Neuronal stem cell (in vitro differentiated cells): ENCODE data around the gene DENND1C.

Experiments
- DNase-seq: peaks from one replicate; pipeline ENCODE4 v3.0.0-alpha.2; 2013; ENCODE audit warnings: low spot score
- H2AFZ ChIP-seq: one replicate; pipeline ENCODE4 v1.6.1; 2013; ENCODE audit warnings: mild to moderate bottlenecking, low read length, inconsistent platforms
- H2AK5ac ChIP-seq: 2 replicates; pipeline ENCODE4 v1.6.1; 2013; ENCODE audit warnings: low read depth, mild to moderate bottlenecking, inconsistent platforms, low read length, moderate library complexity, mixed read lengths
- H2BK120ac ChIP-seq: 2 replicates; pipeline ENCODE4 v1.6.1; 2013; ENCODE audit warnings: low read depth, mild to moderate bottlenecking, inconsistent platforms, low read length, moderate library complexity, mixed read lengths
- H2BK12ac ChIP-seq: one replicate; pipeline ENCODE4 v1.6.1; 2013; ENCODE audit warnings: low read length, inconsistent platforms
- H2BK15ac ChIP-seq: 2 replicates; pipeline ENCODE4 v1.6.1; 2013; ENCODE audit warnings: mild to moderate bottlenecking, low read length, inconsistent platforms, mixed read lengths
- H2BK5ac ChIP-seq: one replicate; pipeline ENCODE4 v1.6.1; 2013; ENCODE audit warnings: inconsistent platforms, mild to moderate bottlenecking, low read length, moderate library complexity
- H3K14ac ChIP-seq: one replicate; pipeline ENCODE4 v1.6.1; 2013; ENCODE audit warnings: low read length, inconsistent platforms
- H3K18ac ChIP-seq: 2 replicates; pipeline ENCODE4 v1.6.1; 2013; ENCODE audit warnings: low read length, inconsistent platforms
- H3K23ac ChIP-seq: 2 replicates; pipeline ENCODE4 v1.6.1; 2013; ENCODE audit warnings: low read depth, mild to moderate bottlenecking, mixed read lengths, low read length, inconsistent platforms; ENCODE audit not compliant: poor library complexity
- H3K27ac ChIP-seq: replicated peaks from 3 replicates; pipeline ENCODE4 v1.5.1; 2013; ENCODE audit warnings: low read length, inconsistent platforms
- H3K27me3 ChIP-seq, 3 experiments: 2 replicates each; pipeline ENCODE4 v1.6.1; 2013; ENCODE audit warnings: low read length in 3 of 3, mild to moderate bottlenecking in 2 of 3, inconsistent platforms in 1 of 3, low read depth in 1 of 3, mixed read lengths in 1 of 3, moderate library complexity in 1 of 3; ENCODE audit not compliant: control insufficient read depth in 3 of 3, insufficient read depth in 3 of 3
- H3K36me3 ChIP-seq, 2 donors: replicated peaks in 1 of 2; 2 replicates each; pipeline ENCODE4 v1.6.1; 2013; ENCODE audit warnings: low read length in 2 of 2; ENCODE audit not compliant: control insufficient read depth in 2 of 2, insufficient read depth in 2 of 2
- H3K4ac ChIP-seq: 2 replicates; pipeline ENCODE4 v1.6.1; 2013; ENCODE audit warnings: inconsistent platforms, mild to moderate bottlenecking, low read length, moderate library complexity
- H3K4me1 ChIP-seq, 2 donors: 1 replicate in 1 of 2; 2 replicates in 1 of 2; pipeline ENCODE4 v1.6.1; 2013; ENCODE audit warnings: low read length in 2 of 2, low read depth in 1 of 2; ENCODE audit not compliant: control insufficient read depth in 2 of 2, insufficient read depth in 1 of 2
- H3K4me2 ChIP-seq: one replicate; pipeline ENCODE4 v1.6.1; 2013; ENCODE audit warnings: mild to moderate bottlenecking, low read length, inconsistent platforms; ENCODE audit not compliant: insufficient read depth, poor library complexity, severe bottlenecking
- H3K4me3 ChIP-seq, 2 donors: 2 replicates each; pipeline ENCODE4 v1.5.1; 2013; ENCODE audit warnings: low read length in 2 of 2, mild to moderate bottlenecking in 2 of 2, inconsistent platforms in 1 of 2, moderate library complexity in 1 of 2
- H3K79me1 ChIP-seq: one replicate; pipeline ENCODE4 v1.6.1; 2013; ENCODE audit warnings: low read depth, mild to moderate bottlenecking, inconsistent platforms, low read length, moderate library complexity
- H3K9ac ChIP-seq: one replicate; pipeline ENCODE4 v1.6.1; 2013; ENCODE audit warnings: mild to moderate bottlenecking, low read depth, low read length, inconsistent platforms; ENCODE audit not compliant: poor library complexity
- H3K9me3 ChIP-seq, 2 donors: replicated peaks in 1 of 2; 2 replicates each; pipeline versions ENCODE3 to v1.6.1; 2013; ENCODE audit warnings: low read length in 2 of 2, mild to moderate bottlenecking in 2 of 2, inconsistent platforms in 1 of 2, low read depth in 1 of 2, mixed read lengths in 1 of 2, moderate library complexity in 1 of 2; ENCODE audit not compliant: control insufficient read depth in 2 of 2, insufficient read depth in 1 of 2
- H4K8ac ChIP-seq: one replicate; pipeline ENCODE4 v1.6.1; 2013; ENCODE audit warnings: low read depth, mild to moderate bottlenecking, inconsistent platforms, low read length, moderate library complexity
- H4K91ac ChIP-seq: one replicate; pipeline ENCODE4 v1.6.1; 2013; ENCODE audit warnings: low read length, low read depth, mild to moderate bottlenecking, inconsistent platforms; ENCODE audit not compliant: poor library complexity
- WGBS, 2 donors: extraction: QIAGEN DNeasy Blood & Tissue Kit; methylation state at CpG; one replicate each; pipeline ENCODE4 v1.1.7; 2013; ENCODE audit warnings: missing lambda C conversion rate in 2 of 2, mixed read lengths in 1 of 2; ENCODE audit not compliant: insufficient read length in 2 of 2, insufficient replicate concordance in 1 of 2; ENCODE audit errors: extremely low coverage in 2 of 2; 5-methylcytosine and 5-hydroxymethylcytosine counted together

The DENND1C gene

GRCh38 chr19:6516659-6517291 lies 35.2 kb upstream of the DENND1C start:
- H3K27ac ChIP-seq = no peak overlapping the region
- WGBS, 2 donors = no CpG with 5 or more reads among the region's 38 CpGs

GRCh38 chr19:6516018-6516658 lies 34.6 kb upstream of the DENND1C start:
- WGBS, 2 donors = no CpG with 5 or more reads among the region's 26 CpGs
- Histone ChIP-seq H3K79me1 (no peaks in the 10 kb centered on the region), H3K9me3 (no peaks in the 10 kb centered on the region), H3K4me2 (peak overlapping the region; percentile 96), H2BK12ac (no peak overlapping the region), H3K9ac (peak overlapping the region; percentile 88), H2AFZ (peak overlapping the region; percentile 87), H4K8ac (no peak overlapping the region), H2BK5ac (peak overlapping the region; percentile 6), H3K4me1 (peaks cover 0 to 5% of the 10 kb centered on the region in 2 donors), H4K91ac (no peak overlapping the region), H3K27ac (no peak overlapping the region), H3K4me3 (peak overlapping the region; percentile 42 to 77), H3K14ac (peak overlapping the region; percentile 59), H3K36me3 (no peaks in the 10 kb centered on the region), H3K27me3 (peaks cover 0 to 4% (median 0%) of the 10 kb centered on the region in 3 experiments), H2BK15ac (no peak overlapping the region), H2BK120ac (no peak overlapping the region), H2AK5ac (no peak overlapping the region), H3K18ac (peak overlapping the region; percentile 40), H3K23ac (peak overlapping the region; percentile 58), H3K4ac (no peak overlapping the region)
- DNase-seq = peak; percentile 94

More at GRCh38 chr19:6516659-6517291, 35.2 kb upstream of the DENND1C start:
- H3K4me3 ChIP-seq = peak overlapping the region; percentile 42 to 77
- peak overlapping the region; percentile 96 for H3K4me2 ChIP-seq
- no peaks in the 10 kb centered on the region for H3K79me1 ChIP-seq
- H3K23ac ChIP-seq = peak overlapping the region; percentile 58
- H3K18ac ChIP-seq = peak overlapping the region; percentile 40
- H3K9me3 ChIP-seq = no peaks in the 10 kb centered on the region
- no peak overlapping the region for H3K4ac ChIP-seq
- no peak overlapping the region for H4K91ac ChIP-seq
- H2BK15ac ChIP-seq = no peak overlapping the region
- H3K4me1 ChIP-seq = peaks cover 0 to 5% of the 10 kb centered on the region in 2 donors
- peak; percentile 87 for DNase-seq
- peak overlapping the region; percentile 87 for H2AFZ ChIP-seq
- H3K36me3 ChIP-seq = no peaks in the 10 kb centered on the region
- H2BK12ac ChIP-seq = peak overlapping the region; percentile 87
- peak overlapping the region; percentile 59 for H3K14ac ChIP-seq
- H3K27me3 ChIP-seq = peaks cover 0 to 4% (median 0%) of the 10 kb centered on the region in 3 experiments
- peak overlapping the region; percentile 88 for H3K9ac ChIP-seq
- no peak overlapping the region for H4K8ac ChIP-seq
- no peak overlapping the region for H2AK5ac ChIP-seq
- H2BK120ac ChIP-seq = no peak overlapping the region
- peak overlapping the region; percentile 6 for H2BK5ac ChIP-seq

DNA sequence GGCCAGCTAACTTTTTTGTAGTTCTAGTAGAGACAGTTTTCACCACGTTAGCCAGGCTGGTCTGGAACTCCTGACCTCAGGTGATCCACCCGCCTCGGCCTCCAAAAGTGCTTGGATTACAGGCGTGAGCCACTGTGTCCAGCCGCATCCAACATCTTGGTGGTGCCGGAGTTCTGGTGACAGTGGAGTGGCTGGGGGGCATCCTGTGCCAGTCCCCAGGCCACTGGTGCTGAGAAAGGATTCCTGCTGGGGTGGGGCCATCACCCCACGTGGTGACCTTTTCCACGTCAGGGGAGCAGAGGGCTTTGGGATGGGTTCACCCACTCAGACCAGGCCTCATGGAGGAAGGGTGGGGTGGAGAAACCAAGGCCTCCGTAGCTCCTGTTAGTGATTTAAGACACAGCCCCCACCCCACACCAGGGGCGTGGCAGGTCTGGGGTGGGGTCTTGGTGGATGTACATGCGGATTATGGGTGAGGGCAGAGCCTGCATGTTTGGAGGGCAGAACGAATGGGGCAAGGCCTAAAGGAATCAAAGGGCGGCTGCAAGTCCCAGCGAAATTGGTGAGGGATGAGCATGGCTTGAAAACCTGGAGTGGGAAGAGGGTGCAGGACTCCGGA lies 33.4 kb upstream of the DENND1C start:
- WGBS, 2 donors = no CpG with 5 or more reads among the region's 15 CpGs
- Histone ChIP-seq H2BK120ac (no peak overlapping the region), H2BK12ac (no peak overlapping the region), H3K36me3 (no peaks in the 10 kb centered on the region), H3K4ac (no peak overlapping the region), H3K4me1 (peaks cover 0 to 5% of the 10 kb centered on the region in 2 donors), H3K27ac (no peak overlapping the region), H3K9ac (peak overlapping the region; percentile 24), H2AFZ (no peak overlapping the region), H3K14ac (no peak overlapping the region), H3K23ac (peak overlapping the region; percentile 65), H4K8ac (no peak overlapping the region), H3K18ac (peak overlapping the region; percentile 59), H2BK5ac (no peak overlapping the region), H2BK15ac (peak overlapping the region; percentile 95), H2AK5ac (peak overlapping the region; percentile 91), H3K9me3 (no peaks in the 10 kb centered on the region), H3K27me3 (peaks cover 0 to 4% (median 0%) of the 10 kb centered on the region in 3 experiments), H3K79me1 (no peaks in the 10 kb centered on the region), H4K91ac (no peak overlapping the region), H3K4me2 (no peak overlapping the region), H3K4me3 (no peak overlapping the region)
- no peak for DNase-seq

GRCh38 chr19:6514089-6514488 lies 32.5 kb upstream of the DENND1C start:
- Histone ChIP-seq H2AFZ (no peak overlapping the region), H3K4me2 (no peak overlapping the region), H3K23ac (no peak overlapping the region), H3K36me3 (no peaks in the 10 kb centered on the region), H4K8ac (no peak overlapping the region), H3K4me3 (no peak overlapping the region), H2AK5ac (peak overlapping the region; percentile 76), H3K79me1 (no peaks in the 10 kb centered on the region), H4K91ac (no peak overlapping the region), H3K18ac (no peak overlapping the region), H2BK15ac (no peak overlapping the region), H3K14ac (no peak overlapping the region), H3K27ac (no peak overlapping the region), H3K4me1 (peaks cover 3 to 5% of the 10 kb centered on the region in 2 donors), H2BK12ac (no peak overlapping the region), H3K9me3 (no peaks in the 10 kb centered on the region), H3K27me3 (peaks cover 0 to 4% (median 0%) of the 10 kb centered on the region in 3 experiments), H2BK120ac (no peak overlapping the region), H3K9ac (no peak overlapping the region), H2BK5ac (no peak overlapping the region), H3K4ac (no peak overlapping the region)
- DNase-seq = no peak
- no CpG with 5 or more reads among the region's 9 CpGs for WGBS, 2 donors
